ENCODE measurements around the gene FAM241A.

FAM241A gene

DNA sequence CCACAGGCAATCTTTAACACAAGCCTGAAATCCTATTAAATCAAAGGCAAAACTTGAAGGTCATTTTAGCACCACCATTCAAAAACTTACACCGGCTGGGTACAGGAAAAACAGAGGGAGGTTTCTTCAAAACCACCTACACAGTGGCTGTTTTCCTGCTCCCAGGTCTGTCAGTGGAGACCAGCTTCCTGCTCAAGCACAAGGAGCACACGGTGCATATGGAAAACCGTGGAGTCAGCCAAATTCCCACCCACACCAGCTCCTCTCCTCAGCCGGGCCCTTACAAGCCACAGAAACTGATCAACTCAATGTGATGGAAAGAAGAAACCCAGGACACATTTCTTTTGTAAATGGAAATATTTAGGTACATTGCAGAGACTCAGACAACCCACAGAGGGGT lies 14.3 kb upstream of the FAM241A start:
- H3K36me3 ChIP-seq (ENCODE audit: low read length) = no peaks in the 10 kb centered on the region
- H3K27me3 ChIP-seq (ENCODE audit: low read length) = no peaks in the 10 kb centered on the region
- H3K9ac ChIP-seq (ENCODE audit: low read length) = no peak overlapping the region
- H3K9me2 ChIP-seq (replicated peaks; ENCODE audit: insufficient read depth, low read length) = no peaks in the 10 kb centered on the region
- H3K9me3 ChIP-seq (ENCODE audit: insufficient read depth, low read length) = no peaks in the 10 kb centered on the region
- H3K79me2 ChIP-seq (ENCODE audit: insufficient read depth, low read length) = no peaks in the 10 kb centered on the region
- no peak for TF ChIP-seq EZH2phosphoT487 (conservative IDR thresholded peaks at IDR 0.05; ENCODE audit: low read length)
- TF ChIP-seq, protein P1, sequence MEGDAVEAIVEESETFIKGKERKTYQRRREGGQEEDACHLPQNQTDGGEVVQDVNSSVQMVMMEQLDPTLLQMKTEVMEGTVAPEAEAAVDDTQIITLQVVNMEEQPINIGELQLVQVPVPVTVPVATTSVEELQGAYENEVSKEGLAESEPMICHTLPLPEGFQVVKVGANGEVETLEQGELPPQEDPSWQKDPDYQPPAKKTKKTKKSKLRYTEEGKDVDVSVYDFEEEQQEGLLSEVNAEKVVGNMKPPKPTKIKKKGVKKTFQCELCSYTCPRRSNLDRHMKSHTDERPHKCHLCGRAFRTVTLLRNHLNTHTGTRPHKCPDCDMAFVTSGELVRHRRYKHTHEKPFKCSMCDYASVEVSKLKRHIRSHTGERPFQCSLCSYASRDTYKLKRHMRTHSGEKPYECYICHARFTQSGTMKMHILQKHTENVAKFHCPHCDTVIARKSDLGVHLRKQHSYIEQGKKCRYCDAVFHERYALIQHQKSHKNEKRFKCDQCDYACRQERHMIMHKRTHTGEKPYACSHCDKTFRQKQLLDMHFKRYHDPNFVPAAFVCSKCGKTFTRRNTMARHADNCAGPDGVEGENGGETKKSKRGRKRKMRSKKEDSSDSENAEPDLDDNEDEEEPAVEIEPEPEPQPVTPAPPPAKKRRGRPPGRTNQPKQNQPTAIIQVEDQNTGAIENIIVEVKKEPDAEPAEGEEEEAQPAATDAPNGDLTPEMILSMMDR (IDR thresholded peaks at IDR 0.05; ENCODE audit: insufficient read depth, low read length, poor library complexity, severe bottlenecking) = no peak
- no peak overlapping the region for H3K4me3 ChIP-seq (ENCODE audit: insufficient read depth, low read length, poor library complexity, severe bottlenecking)
- no peaks in the 10 kb centered on the region for H3F3A ChIP-seq (ENCODE audit: insufficient read depth)
- H3K27ac ChIP-seq (ENCODE audit: low read depth, low read length) = no peak overlapping the region
- no peak overlapping the region for H2AFZ ChIP-seq (ENCODE audit: low read depth, low read length, severe bottlenecking)
- no peak overlapping the region for H3K4me2 ChIP-seq (ENCODE audit: low read depth, low read length, poor library complexity, severe bottlenecking)
- no peaks in the 10 kb centered on the region for H4K20me1 ChIP-seq (ENCODE audit: low read depth, low read length)

DNA sequence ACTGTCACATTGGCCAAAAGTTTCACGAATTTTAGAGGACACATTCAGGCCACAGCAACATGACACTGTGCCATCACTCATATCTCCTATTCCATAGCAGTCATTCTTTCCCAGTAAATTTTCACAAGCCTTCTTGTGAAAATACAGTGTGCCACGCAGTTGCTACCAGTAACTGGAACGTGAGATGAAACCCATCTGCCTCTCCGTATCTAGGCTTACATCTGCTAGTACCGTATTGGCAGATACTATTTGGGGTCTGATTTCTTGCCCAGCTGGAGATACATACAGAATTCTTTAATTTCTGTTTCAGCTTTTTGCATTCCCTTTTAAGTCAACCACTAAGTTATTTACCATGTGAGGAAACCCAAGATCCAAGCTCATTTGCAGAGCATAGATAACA lies 8.7 kb upstream of the FAM241A start:
- TF ChIP-seq, protein P1 (IDR thresholded peaks at IDR 0.05; ENCODE audit: insufficient read depth, low read length, poor library complexity, severe bottlenecking) = no peak
- no peak for TF ChIP-seq EZH2phosphoT487 (conservative IDR thresholded peaks at IDR 0.05; ENCODE audit: low read length)
- H3K4me3 ChIP-seq (ENCODE audit: insufficient read depth, low read length, poor library complexity, severe bottlenecking) = no peak overlapping the region
- no peaks in the 10 kb centered on the region for H3K9me2 ChIP-seq (replicated peaks; ENCODE audit: insufficient read depth, low read length)
- no peak overlapping the region for H3K27ac ChIP-seq (ENCODE audit: low read depth, low read length)
- H2AFZ ChIP-seq (ENCODE audit: low read depth, low read length, severe bottlenecking) = no peak overlapping the region
- H3K79me2 ChIP-seq (ENCODE audit: insufficient read depth, low read length) = no peaks in the 10 kb centered on the region
- H3K9me3 ChIP-seq (ENCODE audit: insufficient read depth, low read length) = no peaks in the 10 kb centered on the region
- no peaks in the 10 kb centered on the region for H3K27me3 ChIP-seq (ENCODE audit: low read length)
- no peaks in the 10 kb centered on the region for H3F3A ChIP-seq (ENCODE audit: insufficient read depth)
- no peaks in the 10 kb centered on the region for H4K20me1 ChIP-seq (ENCODE audit: low read depth, low read length)
- no peaks in the 10 kb centered on the region for H3K36me3 ChIP-seq (ENCODE audit: low read length)
- no peak overlapping the region for H3K4me2 ChIP-seq (ENCODE audit: low read depth, low read length, poor library complexity, severe bottlenecking)
- no peak overlapping the region for H3K9ac ChIP-seq (ENCODE audit: low read length)

GRCh38 chr4:112138538-112138937 lies 6.7 kb upstream of the FAM241A start:
- Histone ChIP-seq H3K9me2 (replicated peaks; ENCODE audit: insufficient read depth, low read length) (no peaks in the 10 kb centered on the region), H3K36me3 (ENCODE audit: low read length) (no peaks in the 10 kb centered on the region), H3K79me2 (ENCODE audit: insufficient read depth, low read length) (no peaks in the 10 kb centered on the region), H3K9ac (ENCODE audit: low read length) (no peak overlapping the region), H3F3A (ENCODE audit: insufficient read depth) (no peaks in the 10 kb centered on the region), H4K20me1 (ENCODE audit: low read depth, low read length) (no peaks in the 10 kb centered on the region), H3K27ac (ENCODE audit: low read depth, low read length) (no peak overlapping the region), H3K4me3 (ENCODE audit: insufficient read depth, low read length, poor library complexity, severe bottlenecking) (no peak overlapping the region), H3K9me3 (ENCODE audit: insufficient read depth, low read length) (no peaks in the 10 kb centered on the region), H2AFZ (ENCODE audit: low read depth, low read length, severe bottlenecking) (no peak overlapping the region), H3K27me3 (ENCODE audit: low read length) (no peaks in the 10 kb centered on the region), H3K4me2 (ENCODE audit: low read depth, low read length, poor library complexity, severe bottlenecking) (no peak overlapping the region)
- no peak for TF ChIP-seq EZH2phosphoT487 (conservative IDR thresholded peaks at IDR 0.05; ENCODE audit: low read length)
- TF ChIP-seq, protein P1 (IDR thresholded peaks at IDR 0.05; ENCODE audit: insufficient read depth, low read length, poor library complexity, severe bottlenecking) = no peak
